RPMI8226 (cell line): ENCODE results near the gene ATG7.
A peak's percentile ranks its signal among the peaks of the same experiment; 100 is the strongest.

Source experiments
- DNase-seq: peaks from one replicate; pipeline ENCODE4 v3.0.0-alpha.2; 2015

ATG7 gene

GRCh38 chr3:11543141-11543947 lies 271.1 kb downstream of the ATG7 start:
- DNase-seq: no peak

GRCh38 chr3:11543948-11544387 lies 271.8 kb downstream of the ATG7 start:
- no peak for DNase-seq

- peak; percentile 29 for DNase-seq
These were observed 272.4 kb downstream of the ATG7 start for GRCh38 chr3:11544412-11545181.

GRCh38 chr3:11545186-11545851 lies 273.1 kb downstream of the ATG7 start:
- no peak for DNase-seq

GRCh38 chr3:11546657-11547302 lies 274.6 kb downstream of the ATG7 start:
- DNase-seq: no peak

- DNase-seq: no peak
These were observed 275.3 kb downstream of the ATG7 start for GRCh38 chr3:11547498-11547897.

- no peak for DNase-seq
These were observed 276.5 kb downstream of the ATG7 start for GRCh38 chr3:11548721-11549131.

- DNase-seq: no peak
These were observed 277.5 kb downstream of the ATG7 start for GRCh38 chr3:11549580-11550140.

GRCh38 chr3:11551036-11551435 lies 278.8 kb downstream of the ATG7 start:
- DNase-seq: no peak

GRCh38 chr3:11552289-11553264 lies 280.4 kb downstream of the ATG7 start:
- no peak for DNase-seq

- no peak for DNase-seq
These were observed 281.4 kb downstream of the ATG7 start for GRCh38 chr3:11553436-11554235.

GRCh38 chr3:11554236-11554610 lies 282.0 kb downstream of the ATG7 start:
- no peak for DNase-seq

- DNase-seq: no peak
These were observed 282.5 kb downstream of the ATG7 start for GRCh38 chr3:11554666-11555065.

- DNase-seq: no peak
These were observed 283.1 kb downstream of the ATG7 start for GRCh38 chr3:11555211-11555782.

- no peak for DNase-seq
These were observed 283.9 kb downstream of the ATG7 start for GRCh38 chr3:11555881-11556633.

GRCh38 chr3:11556851-11557644 lies 284.9 kb downstream of the ATG7 start:
- no peak for DNase-seq

- DNase-seq: no peak
These were observed 285.8 kb downstream of the ATG7 start for GRCh38 chr3:11558002-11558401.

GRCh38 chr3:11558411-11558903 lies 286.3 kb downstream of the ATG7 start:
- DNase-seq: no peak
